DOHH2 (cell line): ENCODE measurements around the gene NEURL2.
A peak's percentile ranks its signal among the peaks of the same experiment; 100 is the strongest.

ENCODE experiments used
- H3F3A ChIP-seq: fragments of 200-600 bp; sonication (generic), shearing (Covaris generic); 2 replicates; pipeline ENCODE4 v1.6.0; 2016; ENCODE audit warnings: antibody characterized with exemption, mild to moderate bottlenecking; ENCODE audit not compliant: control insufficient read depth, insufficient read depth
- H3K27ac ChIP-seq: fragments of 200-600 bp; sonication (generic); 2 replicates; pipeline ENCODE4 v1.5.1; 2014; ENCODE audit warnings: low read depth, mild to moderate bottlenecking, low read length, moderate library complexity
- H3K27me3 ChIP-seq: fragments of 200-600 bp; sonication (generic); 2 replicates; pipeline ENCODE4 v1.6.1; 2014; ENCODE audit warnings: mild to moderate bottlenecking, low read length, mixed read lengths; ENCODE audit not compliant: control insufficient read depth
- H3K36me3 ChIP-seq: fragments of 200-600 bp; sonication (generic); 2 replicates; pipeline ENCODE4 v1.6.1; 2014; ENCODE audit warnings: mild to moderate bottlenecking, low read length, moderate library complexity, mixed read lengths; ENCODE audit not compliant: control insufficient read depth
- H3K4me1 ChIP-seq: fragments of 200-600 bp; sonication (generic); 2 replicates; pipeline ENCODE4 v1.6.1; 2014; ENCODE audit warnings: mild to moderate bottlenecking, low read length, mixed read lengths; ENCODE audit not compliant: control insufficient read depth
- H3K4me2 ChIP-seq: fragments of 200-600 bp; sonication (generic); 2 replicates; pipeline ENCODE4 v1.6.0; 2014; ENCODE audit warnings: mild to moderate bottlenecking, low read length, moderate library complexity
- H3K4me3 ChIP-seq: fragments of 200-600 bp; sonication (generic); 2 replicates; pipeline ENCODE4 v1.5.1; 2014; ENCODE audit warnings: mild to moderate bottlenecking, low read length, mixed read lengths
- H3K79me2 ChIP-seq: fragments of 200-600 bp; sonication (generic); 2 replicates; pipeline ENCODE4 v1.6.1; 2014; ENCODE audit warnings: mild to moderate bottlenecking, low read length, mixed read lengths; ENCODE audit not compliant: control insufficient read depth
- H3K9me2 ChIP-seq: fragments of 200-600 bp; sonication (generic); replicated peaks from 2 replicates; pipeline ENCODE4 v1.6.1; 2014; ENCODE audit warnings: mild to moderate bottlenecking, low read length, mixed read lengths; ENCODE audit not compliant: control insufficient read depth
- H3K9me3 ChIP-seq: fragments of 200-600 bp; sonication (generic); 2 replicates; pipeline ENCODE4 v1.6.1; 2014; ENCODE audit warnings: antibody characterized with exemption, low read length, mixed read lengths; ENCODE audit not compliant: control insufficient read depth, insufficient read depth
- H4K20me1 ChIP-seq: fragments of 200-600 bp; sonication (generic); 2 replicates; pipeline ENCODE4 v1.6.0; 2014; ENCODE audit warnings: low read depth, mild to moderate bottlenecking, antibody characterized with exemption, low read length, moderate library complexity; ENCODE audit not compliant: control insufficient read depth, insufficient read depth
- EZH2phosphoT487 ChIP-seq: fragments of 200-600 bp; sonication (generic); IDR thresholded peaks from 2 replicates; pipeline ENCODE4 v1.6.1; 2017; ENCODE audit warnings: borderline replicate concordance, mild to moderate bottlenecking, antibody characterized with exemption, low read length, moderate library complexity, mixed read lengths
- TF ChIP-seq, protein P1 (sequence below): fragments of 200-600 bp; sonication (generic); IDR thresholded peaks from one replicate; pipeline ENCODE4 v1.5.1; 2014; ENCODE audit warnings: antibody characterized with exemption, mild to moderate bottlenecking, low read depth, low read length; ENCODE audit not compliant: poor library complexity, severe bottlenecking

NEURL2 gene

DNA sequence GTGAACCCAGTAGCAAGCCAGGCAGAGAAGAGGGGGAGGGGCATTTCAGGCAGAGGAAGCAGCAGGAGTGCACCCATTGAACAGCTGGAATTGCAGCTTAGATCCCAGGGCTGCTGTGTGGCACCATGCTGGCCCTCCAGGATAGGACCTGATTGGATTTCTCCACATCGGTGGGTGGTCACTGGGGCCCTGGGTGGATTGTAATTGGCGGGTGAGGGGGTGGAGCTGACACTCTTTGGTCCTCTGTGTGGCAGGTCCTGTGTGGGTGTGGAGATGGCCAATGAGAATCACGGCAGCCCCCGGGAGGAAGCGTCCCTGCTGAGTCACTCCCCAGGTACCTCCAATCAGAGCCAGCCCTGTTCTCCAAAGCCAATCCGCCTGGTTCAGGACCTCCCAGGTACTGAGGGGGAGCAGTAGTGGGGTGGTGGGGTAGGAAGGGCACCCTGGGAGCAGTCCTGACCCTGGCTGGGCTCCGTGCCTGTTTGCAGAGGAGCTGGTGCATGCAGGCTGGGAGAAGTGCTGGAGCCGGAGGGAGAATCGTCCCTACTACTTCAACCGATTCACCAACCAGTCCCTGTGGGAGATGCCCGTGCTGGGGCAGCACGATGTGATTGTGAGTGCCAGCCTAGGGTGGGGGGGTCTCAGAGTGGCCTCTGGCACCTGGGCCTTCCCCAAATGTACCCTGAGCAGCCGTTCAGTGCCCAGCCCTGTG, 47.9 kb upstream of the NEURL2 start:
- no peaks in the 10 kb centered on the region for H3K9me3 ChIP-seq
- H3K79me2 ChIP-seq = peaks cover 39% of the 10 kb centered on the region
- no peaks in the 10 kb centered on the region for H3K9me2 ChIP-seq
- H4K20me1 ChIP-seq = peaks cover 4% of the 10 kb centered on the region; the same call in 1 of the 2 replicates
- H3K4me3 ChIP-seq = no peak overlapping the region
- peaks cover 6% of the 10 kb centered on the region for H3K4me1 ChIP-seq
- no peak overlapping the region for H3K4me2 ChIP-seq
- H3K27me3 ChIP-seq = no peaks in the 10 kb centered on the region
- H3K36me3 ChIP-seq = peaks cover 69% of the 10 kb centered on the region
- no peaks in the 10 kb centered on the region; the same call in 1 of the 2 replicates for H3F3A ChIP-seq
- H3K27ac ChIP-seq = no peak overlapping the region
- TF ChIP-seq EZH2phosphoT487 = no peak
- TF ChIP-seq, protein P1, sequence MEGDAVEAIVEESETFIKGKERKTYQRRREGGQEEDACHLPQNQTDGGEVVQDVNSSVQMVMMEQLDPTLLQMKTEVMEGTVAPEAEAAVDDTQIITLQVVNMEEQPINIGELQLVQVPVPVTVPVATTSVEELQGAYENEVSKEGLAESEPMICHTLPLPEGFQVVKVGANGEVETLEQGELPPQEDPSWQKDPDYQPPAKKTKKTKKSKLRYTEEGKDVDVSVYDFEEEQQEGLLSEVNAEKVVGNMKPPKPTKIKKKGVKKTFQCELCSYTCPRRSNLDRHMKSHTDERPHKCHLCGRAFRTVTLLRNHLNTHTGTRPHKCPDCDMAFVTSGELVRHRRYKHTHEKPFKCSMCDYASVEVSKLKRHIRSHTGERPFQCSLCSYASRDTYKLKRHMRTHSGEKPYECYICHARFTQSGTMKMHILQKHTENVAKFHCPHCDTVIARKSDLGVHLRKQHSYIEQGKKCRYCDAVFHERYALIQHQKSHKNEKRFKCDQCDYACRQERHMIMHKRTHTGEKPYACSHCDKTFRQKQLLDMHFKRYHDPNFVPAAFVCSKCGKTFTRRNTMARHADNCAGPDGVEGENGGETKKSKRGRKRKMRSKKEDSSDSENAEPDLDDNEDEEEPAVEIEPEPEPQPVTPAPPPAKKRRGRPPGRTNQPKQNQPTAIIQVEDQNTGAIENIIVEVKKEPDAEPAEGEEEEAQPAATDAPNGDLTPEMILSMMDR = no peak

DNA sequence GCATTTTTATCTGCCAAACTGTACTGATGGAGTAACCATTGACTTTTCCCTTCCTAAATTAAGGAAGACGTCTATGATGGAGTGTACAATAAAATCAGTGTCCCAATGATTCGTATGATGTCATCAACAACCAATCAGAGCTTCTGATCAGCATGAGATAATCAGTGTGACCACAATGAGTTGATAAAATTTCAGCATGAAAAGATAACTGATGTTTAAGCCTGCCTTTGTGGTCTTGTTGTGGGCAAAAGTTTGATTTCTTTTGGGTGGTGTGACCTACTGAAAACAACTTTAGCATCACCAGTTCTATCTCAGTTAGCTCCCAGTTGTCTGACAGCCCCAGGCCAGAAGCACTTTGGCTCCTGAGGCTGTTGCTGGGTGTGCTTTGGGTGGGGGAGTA, 46.8 kb upstream of the NEURL2 start:
- Histone ChIP-seq H3K27me3 (no peaks in the 10 kb centered on the region), H3K4me1 (peaks cover 14% of the 10 kb centered on the region), H3K79me2 (peaks cover 49% of the 10 kb centered on the region), H3K4me3 (no peak overlapping the region), H3K36me3 (peaks cover 57% of the 10 kb centered on the region), H3K27ac (no peak overlapping the region), H3K9me2 (no peaks in the 10 kb centered on the region), H3F3A (no peaks in the 10 kb centered on the region; the same call in 1 of the 2 replicates), H4K20me1 (peaks cover 4% of the 10 kb centered on the region; the same call in 1 of the 2 replicates), H3K9me3 (no peaks in the 10 kb centered on the region), H3K4me2 (no peak overlapping the region)
- TF ChIP-seq, protein P1 = no peak

DNA sequence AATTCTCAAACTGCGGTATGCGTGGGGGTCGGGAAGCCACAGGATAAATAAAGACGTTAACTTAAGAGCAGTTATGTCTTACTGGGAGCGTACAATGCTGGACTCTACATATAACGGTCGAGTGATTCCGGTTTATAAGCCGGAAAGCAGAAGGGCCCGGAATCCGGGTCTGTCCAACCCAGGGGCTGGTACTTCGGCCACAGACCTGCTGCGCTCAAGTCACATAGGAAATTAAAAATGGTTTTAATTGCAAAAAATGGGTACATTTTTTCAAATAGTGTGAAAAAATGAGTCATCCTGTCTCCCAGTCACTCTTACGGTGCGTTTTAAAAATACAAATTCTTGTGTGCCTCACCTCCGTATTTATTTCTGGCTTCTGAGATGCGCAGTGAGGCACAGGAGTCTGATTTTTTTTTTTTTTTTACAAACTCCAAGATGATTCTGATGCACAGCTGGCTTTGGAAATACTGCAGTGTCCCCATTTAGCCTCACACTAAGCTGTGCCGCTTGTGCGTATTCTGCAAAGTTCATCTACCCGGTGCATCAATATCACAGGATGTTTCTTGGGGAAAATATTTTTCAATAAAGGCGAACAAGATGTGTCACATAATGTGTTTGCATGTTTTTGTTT, 44.5 kb upstream of the NEURL2 start:
- H3K9me3 ChIP-seq = no peaks in the 10 kb centered on the region
- peaks cover 14% of the 10 kb centered on the region for H3K4me1 ChIP-seq
- no peak for TF ChIP-seq EZH2phosphoT487
- TF ChIP-seq, protein P1 = no peak
- peak overlapping the region; percentile 49 for H3K27ac ChIP-seq
- H3K4me2 ChIP-seq = peak overlapping the region; percentile 91
- H3K27me3 ChIP-seq = no peaks in the 10 kb centered on the region
- H3K36me3 ChIP-seq = peaks cover 50% of the 10 kb centered on the region
- H3K9me2 ChIP-seq = no peaks in the 10 kb centered on the region
- peaks cover 49% of the 10 kb centered on the region for H3K79me2 ChIP-seq
- H4K20me1 ChIP-seq = peaks cover 4% of the 10 kb centered on the region; the same call in 1 of the 2 replicates
- H3K4me3 ChIP-seq = peak overlapping the region; percentile 81
- no peaks in the 10 kb centered on the region; the same call in 1 of the 2 replicates for H3F3A ChIP-seq
